GM13977 (cell line): ENCODE measurements around the gene DVL1.
"Not testable (repeated sequence)": the region's sequence is repeated elsewhere in the genome, so short reads cannot be mapped to it uniquely, and the experiment has no call there.

Experiments
- DNase-seq: peaks from one replicate; pipeline ENCODE4 v3.0.0; 2012; ENCODE audit warnings: low spot score
- CTCF ChIP-seq: IDR thresholded peaks from 2 replicates; pipeline ENCODE4 v1.5.1; 2012; ENCODE audit warnings: mild to moderate bottlenecking, control low read depth; ENCODE audit not compliant: insufficient read depth; ENCODE audit errors: extremely low read depth, missing control alignments
- in situ Hi-C: fragments of 300-500 bp; cut with MboI; formaldehyde crosslinking; loops from one replicate; pipeline ENCODE4 v1.12.0; 2022; ENCODE audit warnings: low sequenced_read_pairs, low pct_unique_long_range_greater_than_20kb, mixed read lengths, inconsistent platforms; ENCODE audit not compliant: unreplicated experiment

The DVL1 gene

GRCh38 chr1:1317420-1317819 lies 31.8 kb downstream of the DVL1 start:
- no peak for DNase-seq
- TF ChIP-seq CTCF, result no peak
- in situ Hi-C loops, result no loop called here

GRCh38 chr1:1316199-1316598 lies 33.0 kb downstream of the DVL1 start:
- DNase-seq, in situ Hi-C loops: not testable (repeated sequence)

- no peak for DNase-seq
- TF ChIP-seq CTCF, result no peak
- in situ Hi-C loops, result no loop called here
These were observed 33.7 kb downstream of the DVL1 start for GRCh38 chr1:1315435-1315954.

GRCh38 chr1:1314678-1315335 lies 34.4 kb downstream of the DVL1 start:
- no peak for TF ChIP-seq CTCF
- no peak for DNase-seq
- in situ Hi-C loops, result no loop called here

GRCh38 chr1:1314237-1314586 lies 35.0 kb downstream of the DVL1 start:
- DNase-seq, result no peak
- in situ Hi-C loops, result no loop called here
- no peak for TF ChIP-seq CTCF

GRCh38 chr1:1313500-1314236 lies 35.5 kb downstream of the DVL1 start:
- no peak for DNase-seq
- in situ Hi-C loops, result no loop called here
- TF ChIP-seq CTCF, result no peak
